CD4-positive, alpha-beta T cell treated with Interleukin-12 subunit alpha and Interleukin-12 subunit beta, for 1 hour (primary cell): ENCODE data around the gene ST6GALNAC3.
A peak's percentile ranks its signal among the peaks of the same experiment; 100 is the strongest.

Experiments
- DNase-seq: peaks from one replicate; pipeline ENCODE4 v3.0.0-alpha.2; 2020

Gene ST6GALNAC3

GRCh38 chr1:76146184-76146583, 71.6 kb downstream of the ST6GALNAC3 start:
- DNase-seq: no peak

GRCh38 chr1:76147917-76148316, 73.4 kb downstream of the ST6GALNAC3 start:
- DNase-seq: no peak

GRCh38 chr1:76148460-76148859, 73.9 kb downstream of the ST6GALNAC3 start:
- no peak for DNase-seq

GRCh38 chr1:76153841-76154205, 79.3 kb downstream of the ST6GALNAC3 start:
- no peak for DNase-seq

DNA sequence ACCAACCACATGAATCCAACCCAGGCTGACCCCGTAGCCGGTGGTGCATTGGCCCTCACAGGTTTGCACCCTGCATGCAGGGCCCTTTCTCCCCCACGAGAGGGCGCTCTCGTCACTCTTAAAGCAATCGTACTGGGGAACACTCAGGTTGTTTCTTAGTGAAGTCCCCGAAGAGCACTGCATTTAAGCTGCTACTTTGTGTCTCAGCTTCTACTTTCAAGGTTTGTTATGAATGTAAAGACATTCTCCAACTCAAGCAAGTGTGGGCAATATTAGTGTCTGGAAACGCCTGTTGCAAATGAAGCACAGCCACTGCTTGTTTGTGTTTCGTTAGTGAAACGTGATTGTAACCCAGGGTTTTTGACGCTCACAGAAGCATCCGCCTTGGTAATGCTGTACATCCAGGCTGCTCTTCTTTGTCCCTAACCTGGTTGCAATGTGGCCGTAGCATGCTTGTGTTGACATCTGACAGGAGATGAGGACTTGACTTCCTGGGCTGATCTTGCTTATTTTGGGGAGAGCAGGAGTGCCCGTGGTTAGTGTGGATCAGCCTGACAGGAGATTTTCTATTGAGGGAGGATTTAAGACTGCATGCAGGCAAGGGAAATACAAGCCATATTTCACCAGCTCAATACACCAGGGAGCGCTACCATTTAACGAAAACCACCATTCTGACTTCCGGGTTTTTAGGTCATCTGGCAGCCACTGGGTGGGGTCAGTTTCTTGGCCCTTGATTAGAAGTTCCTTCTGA, 79.8 kb downstream of the ST6GALNAC3 start:
- DNase-seq: peak; percentile 80

GRCh38 chr1:76156987-76157386, 82.4 kb downstream of the ST6GALNAC3 start:
- DNase-seq: no peak

DNA sequence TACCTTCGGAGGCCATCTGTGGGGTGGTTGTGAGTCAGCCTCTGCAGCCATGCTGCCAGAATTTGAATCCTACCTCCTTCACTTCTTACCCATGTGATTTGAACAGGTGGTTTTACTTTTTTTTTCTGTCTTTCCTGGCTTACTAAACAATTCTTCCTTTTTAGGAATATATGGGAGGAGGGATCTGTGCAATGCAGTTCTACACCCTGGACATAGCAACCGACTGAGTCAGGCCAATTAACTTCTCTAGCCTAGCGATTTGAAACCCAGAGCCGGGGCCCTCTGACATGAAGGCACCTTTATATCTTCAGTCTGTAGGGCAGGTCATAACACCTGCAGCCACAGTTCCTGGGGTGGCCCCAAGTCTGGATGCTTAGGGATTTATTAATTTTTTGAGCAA, 83.6 kb downstream of the ST6GALNAC3 start:
- DNase-seq: no peak

DNA sequence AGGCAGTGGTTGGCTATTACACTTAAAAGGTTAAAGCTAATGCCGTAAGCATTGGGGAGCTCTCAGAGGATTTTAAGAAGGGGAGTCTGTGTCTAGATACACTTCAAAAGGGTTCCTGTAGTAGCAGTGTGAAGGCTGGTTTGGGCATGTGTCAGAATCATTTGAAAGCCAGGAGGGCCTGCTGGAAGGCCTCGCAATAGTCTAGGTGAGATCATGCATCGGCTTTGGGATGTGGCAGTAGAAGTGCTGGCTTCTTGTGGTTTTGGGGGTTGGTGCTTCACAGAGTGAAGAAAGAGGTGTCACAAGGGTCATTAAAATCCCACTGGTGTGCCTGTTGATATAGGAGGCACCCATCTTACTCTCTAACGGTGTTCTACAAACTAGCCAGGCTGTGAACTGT, 85.7 kb downstream of the ST6GALNAC3 start:
- DNase-seq: no peak

DNA sequence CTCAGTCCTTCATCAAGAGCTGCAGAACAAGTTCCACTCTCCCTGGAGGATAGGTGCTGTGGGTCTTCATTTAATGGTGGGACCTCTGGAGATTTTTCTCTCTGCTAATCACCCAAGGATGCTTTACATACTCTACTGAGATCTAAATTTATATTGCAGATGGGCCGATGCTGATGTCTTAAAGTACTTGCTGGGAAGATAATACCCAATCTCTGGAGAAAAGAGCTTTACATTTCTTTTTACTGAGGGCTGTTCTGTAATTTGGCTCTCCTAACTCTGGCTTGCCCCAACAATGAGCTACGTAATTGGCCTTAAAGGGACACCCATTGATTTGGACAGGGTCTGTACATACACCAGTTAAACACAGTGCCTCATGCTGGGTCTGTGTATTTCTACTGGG, 86.9 kb downstream of the ST6GALNAC3 start:
- no peak for DNase-seq

DNA sequence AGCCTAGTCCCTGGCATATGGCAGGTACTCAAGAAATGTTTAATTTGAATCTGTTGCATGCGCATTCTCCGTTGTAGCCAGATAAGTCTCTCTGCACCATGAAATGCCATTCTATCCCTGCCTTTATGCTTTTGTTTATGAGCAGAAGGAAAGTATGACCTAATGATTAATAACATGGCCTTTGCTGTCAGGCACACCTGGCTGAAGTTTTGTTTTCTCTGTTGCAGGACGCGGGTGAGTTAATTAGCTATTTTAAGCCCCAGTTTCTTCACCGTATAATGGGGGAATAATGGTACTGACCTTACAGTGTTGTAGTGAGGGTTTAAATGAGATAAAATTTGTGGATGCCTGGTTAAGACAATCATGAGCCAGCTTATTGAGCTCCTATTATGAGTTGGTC, 87.7 kb downstream of the ST6GALNAC3 start:
- no peak for DNase-seq

DNA sequence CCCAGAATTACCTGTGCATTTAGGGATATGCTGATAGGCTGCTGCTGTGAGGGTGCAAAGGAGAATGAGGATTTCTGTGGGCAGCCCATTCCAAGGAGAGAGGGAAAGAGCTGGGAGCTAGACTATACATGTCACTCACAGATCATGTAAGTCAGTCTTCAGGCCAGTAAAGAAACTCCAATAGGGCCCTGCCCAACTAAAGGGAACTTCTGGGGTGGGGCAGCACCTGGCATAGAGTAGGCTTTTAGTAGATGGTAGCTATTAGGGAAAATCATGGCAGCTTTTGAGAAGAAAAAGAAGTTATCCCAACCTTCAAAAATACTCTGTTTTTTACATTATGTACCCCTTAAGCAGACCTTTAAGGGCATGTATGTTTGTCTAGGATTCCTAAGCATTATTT, 89.6 kb downstream of the ST6GALNAC3 start:
- no peak for DNase-seq

- DNase-seq: peak; percentile 8
Measured at GRCh38 chr1:76170084-76170483, 95.5 kb downstream of the ST6GALNAC3 start.

DNA sequence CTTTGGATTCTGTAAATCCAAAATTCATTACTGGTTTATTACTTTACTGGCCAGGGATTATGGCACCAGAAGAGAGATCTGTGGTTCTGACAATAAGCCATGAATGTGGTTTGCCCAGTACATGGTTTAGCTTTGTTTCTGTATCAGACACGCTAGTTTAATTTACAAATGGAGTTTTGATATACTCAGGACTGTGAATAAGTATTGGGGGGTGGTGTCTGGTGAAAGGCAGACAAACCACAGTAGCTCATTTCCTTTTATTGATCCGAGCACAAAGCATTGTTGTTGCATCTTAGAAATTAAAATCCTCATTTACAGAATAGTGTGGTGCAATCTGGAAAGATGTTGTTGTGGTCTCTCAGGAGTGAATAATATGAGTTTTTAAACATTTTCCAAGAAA, 96.0 kb downstream of the ST6GALNAC3 start:
- peak; percentile 1 for DNase-seq

GRCh38 chr1:76176000-76176399, 101.5 kb downstream of the ST6GALNAC3 start:
- no peak for DNase-seq

GRCh38 chr1:76177615-76178014, 103.1 kb downstream of the ST6GALNAC3 start:
- no peak for DNase-seq

DNA sequence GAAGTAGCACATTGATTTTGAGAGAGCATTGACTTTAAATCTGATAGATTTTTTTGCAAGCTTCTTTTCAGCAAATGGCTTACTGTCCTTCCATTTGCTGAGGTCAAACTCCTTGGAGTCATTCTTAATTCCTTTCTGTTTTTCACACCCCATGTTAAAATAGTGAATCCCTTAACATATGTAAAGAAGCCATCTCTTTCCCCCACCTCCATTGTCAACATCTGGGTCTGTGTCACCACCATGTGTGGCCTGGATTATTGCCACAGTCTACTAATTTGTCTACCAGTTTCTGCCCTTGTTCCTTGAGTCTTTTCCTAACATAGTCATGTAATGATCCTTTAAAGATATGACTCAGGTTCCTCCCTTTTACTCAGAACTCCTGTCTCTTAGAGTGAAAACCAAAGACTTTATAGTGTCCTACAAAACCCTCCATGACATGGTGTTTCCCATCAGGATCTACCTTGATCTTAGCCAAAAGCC, 104.7 kb downstream of the ST6GALNAC3 start:
- DNase-seq: no peak

DNA sequence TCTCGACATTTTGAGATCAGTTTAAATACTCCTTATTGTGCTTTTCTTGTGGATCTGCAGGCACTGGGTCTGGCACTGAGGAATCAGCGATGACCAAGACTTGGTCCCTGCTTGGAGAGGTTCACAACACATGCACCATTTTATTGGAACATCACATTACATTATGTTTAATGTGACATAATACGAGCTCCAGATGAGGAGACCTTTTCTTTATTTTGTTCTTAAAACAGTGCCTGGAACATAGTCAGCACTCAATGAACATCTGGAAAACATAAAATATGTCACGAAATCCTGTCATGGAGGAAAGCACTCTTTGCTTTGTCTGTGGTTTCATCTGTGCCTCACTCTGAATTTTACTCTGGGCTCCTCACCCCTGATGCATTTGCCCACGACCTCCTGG, 110.7 kb downstream of the ST6GALNAC3 start:
- DNase-seq: no peak

DNA sequence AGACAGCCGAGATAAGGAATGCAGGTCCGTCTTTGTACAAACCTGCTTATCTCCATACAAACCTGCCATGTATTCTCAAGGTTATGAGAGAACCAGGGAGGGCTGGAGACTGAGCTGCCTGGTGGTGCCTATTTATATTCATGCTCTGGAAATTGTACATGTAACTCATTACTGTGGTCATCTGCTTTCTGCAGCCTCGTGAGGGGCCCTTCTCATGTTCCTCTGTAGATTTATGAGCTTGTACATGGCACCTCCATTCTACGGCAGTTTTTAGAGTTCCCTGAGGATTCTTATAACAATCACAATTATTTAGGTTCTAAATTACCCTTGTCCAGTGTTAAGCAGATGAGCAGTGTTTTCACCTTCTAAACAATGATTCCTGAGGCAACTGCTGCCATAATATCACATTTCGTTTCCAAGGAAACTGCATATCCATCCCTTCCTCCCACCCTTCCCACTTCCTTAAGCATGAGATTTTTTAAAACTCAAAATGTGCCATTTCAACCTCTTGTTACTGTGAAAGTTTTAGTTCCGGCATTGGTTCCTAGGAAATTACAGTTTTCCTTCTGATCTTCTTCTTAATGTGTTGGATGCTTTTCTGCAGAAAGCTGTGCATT, 112.1 kb downstream of the ST6GALNAC3 start:
- no peak for DNase-seq

- DNase-seq: no peak
Measured at GRCh38 chr1:76187436-76187835, 112.9 kb downstream of the ST6GALNAC3 start.

DNA sequence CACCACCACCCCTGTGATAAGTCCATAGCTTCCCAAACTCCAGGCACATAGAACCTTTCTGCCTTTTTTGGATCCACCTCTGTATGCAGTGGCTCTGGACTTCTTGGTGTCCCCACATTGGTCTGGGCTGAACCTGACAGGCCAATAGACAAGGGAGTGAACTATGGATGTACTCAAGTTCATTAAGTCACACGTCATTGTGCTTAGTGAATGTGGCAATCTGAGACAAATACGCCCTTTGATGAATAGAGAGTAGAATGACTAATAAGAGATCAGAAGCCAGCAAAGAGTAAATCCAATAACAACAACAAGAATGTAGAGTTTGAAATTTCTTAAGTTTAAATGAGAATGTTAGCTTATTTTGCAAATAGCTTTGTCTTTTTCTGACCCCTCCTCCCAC, 114.8 kb downstream of the ST6GALNAC3 start:
- DNase-seq: no peak

DNA sequence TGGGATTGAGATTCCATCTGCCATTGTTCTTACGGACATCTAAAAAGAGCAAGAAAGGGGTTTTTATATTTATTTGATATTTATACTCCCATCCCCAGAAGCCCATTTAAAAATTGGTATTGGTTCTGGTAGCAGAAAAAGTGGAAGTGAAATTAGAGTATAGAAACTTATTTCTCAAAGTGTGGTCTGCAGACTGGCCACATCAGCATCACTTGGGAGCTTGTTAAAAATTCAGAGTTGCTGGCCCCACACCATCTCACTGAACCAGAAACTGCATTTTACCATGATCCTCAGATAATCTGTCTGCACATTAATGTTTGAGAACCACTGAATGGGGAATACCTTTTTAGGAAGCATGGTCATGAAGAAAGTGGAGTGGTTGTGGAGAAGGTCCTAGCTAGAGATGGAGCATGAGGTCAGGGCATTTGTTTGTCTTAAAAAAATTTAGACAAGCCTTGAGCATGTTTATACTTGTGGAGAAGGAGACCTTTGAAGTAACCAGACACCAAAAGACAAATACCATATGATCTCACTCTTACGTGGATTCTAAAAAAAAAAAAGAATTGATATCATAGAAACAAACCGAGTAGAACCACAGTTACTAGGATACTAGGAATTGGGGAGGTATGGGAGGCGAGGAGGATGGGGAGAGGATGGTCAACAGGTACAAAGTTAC, 116.3 kb downstream of the ST6GALNAC3 start:
- DNase-seq: no peak

DNA sequence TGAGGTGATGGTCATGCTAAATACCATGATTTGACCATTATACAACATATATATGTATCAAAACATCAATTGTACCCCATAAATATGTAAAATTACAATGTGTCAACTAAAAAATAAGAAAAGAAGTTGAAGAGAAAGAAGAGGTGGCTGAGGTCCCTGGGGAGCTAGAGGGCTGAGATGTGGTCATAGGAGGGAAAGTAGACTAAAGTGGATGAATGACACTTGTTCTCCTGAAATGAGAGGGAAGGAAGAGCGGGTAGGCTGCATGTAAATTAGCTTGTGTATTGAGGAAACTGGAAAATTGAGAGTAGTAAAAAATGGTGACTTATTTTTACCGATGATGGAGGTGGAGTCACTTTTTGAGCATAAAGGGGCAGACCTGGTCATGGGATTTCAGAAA, 117.0 kb downstream of the ST6GALNAC3 start:
- no peak for DNase-seq

DNA sequence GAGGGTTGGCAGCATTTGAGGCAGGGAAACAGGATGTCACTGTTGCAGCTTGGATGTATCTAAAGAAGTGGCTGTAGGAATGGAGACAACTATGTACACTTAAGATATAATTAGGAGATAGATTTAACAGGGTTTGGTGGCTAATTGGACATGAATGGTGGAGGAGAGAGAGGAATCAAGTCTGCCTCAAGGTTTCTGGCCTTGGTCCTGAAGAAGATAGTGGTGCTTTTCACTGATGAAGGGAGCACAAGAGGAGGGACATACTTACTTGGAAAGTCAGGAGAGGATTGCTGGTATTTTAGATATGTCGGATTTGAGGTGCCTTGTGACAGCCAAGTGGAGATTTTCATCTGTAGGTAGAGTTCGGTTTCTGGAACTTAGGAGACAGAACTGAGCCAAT, 123.9 kb downstream of the ST6GALNAC3 start:
- DNase-seq: no peak

DNA sequence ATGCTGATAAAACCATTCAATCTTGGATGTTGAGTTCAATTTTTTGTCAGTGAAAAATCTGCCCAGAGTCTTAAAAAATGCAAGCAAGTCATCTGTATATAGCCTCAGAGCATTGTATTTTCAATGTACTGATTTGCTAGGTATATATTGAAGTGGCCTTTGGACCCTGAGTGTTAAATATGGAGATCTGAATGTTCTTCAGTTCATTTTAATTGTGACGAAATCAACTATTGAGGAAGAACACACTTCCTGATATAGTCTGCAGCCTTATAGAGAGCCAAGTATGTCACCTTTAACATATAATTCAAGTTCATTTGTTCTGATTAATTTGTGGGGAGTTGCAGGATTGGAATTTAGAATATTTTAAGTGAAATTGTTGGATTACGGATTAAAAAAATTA, 128.1 kb downstream of the ST6GALNAC3 start:
- no peak for DNase-seq
